MG63 (cell line): ENCODE measurements around the gene HTATIP2. TPM values are rescaled to one million over a fixed set of nuclear protein-coding genes. Genes with fewer than 3 reads are reported as not detected.

Experiments used
- DNase-seq: peaks from one replicate; pipeline ENCODE4 v3.0.0-alpha.2; 2020
- H3K27me3 ChIP-seq: fragments of 250-450 bp; sonication (Bioruptor Pico); 2 replicates; pipeline ENCODE4 v1.5.1; 2020; ENCODE audit warnings: mild to moderate bottlenecking, moderate library complexity
- H3K36me3 ChIP-seq: fragments of 250-450 bp; sonication (Bioruptor Pico); 2 replicates; pipeline ENCODE4 v1.5.1; 2020; ENCODE audit warnings: mild to moderate bottlenecking, moderate library complexity
- H3K4me3 ChIP-seq: fragments of 250-450 bp; sonication (Bioruptor Pico); 2 replicates; pipeline ENCODE4 v1.5.1; 2020; ENCODE audit warnings: mild to moderate bottlenecking, moderate library complexity
- H3K9me3 ChIP-seq: fragments of 250-450 bp; sonication (Bioruptor Pico); 2 replicates; pipeline ENCODE4 v1.5.1; 2020; ENCODE audit warnings: mild to moderate bottlenecking, moderate library complexity
- total RNA-seq: library from RNA; depleted of rRNA; stranded (reverse); fragments of >200 nt; shearing (Covaris generic); gene quantifications from 2 replicates; pipeline ENCODE4 v1.2.3, GENCODE V29; 2014; ENCODE audit warnings: low replicate concordance; rRNA removed

Gene HTATIP2
- total RNA-seq, 1 experiment from 2014 or later: 0.36 TPM

GRCh38 chr11:20406484-20406883, 43.0 kb downstream of the HTATIP2 start:
- Histone ChIP-seq H3K36me3 (peaks cover 46% of the 10 kb centered on the region), H3K4me3 (no peak overlapping the region), H3K27me3 (no peaks in the 10 kb centered on the region), H3K9me3 (no peaks in the 10 kb centered on the region)
- no peak for DNase-seq

- Histone ChIP-seq H3K4me3 (no peak overlapping the region), H3K36me3 (peaks cover 48% of the 10 kb centered on the region), H3K9me3 (no peaks in the 10 kb centered on the region), H3K27me3 (no peaks in the 10 kb centered on the region)
- DNase-seq: no peak
Observed at GRCh38 chr11:20407344-20407743, 43.8 kb downstream of the HTATIP2 start.

- Histone ChIP-seq H3K9me3 (no peaks in the 10 kb centered on the region), H3K27me3 (no peaks in the 10 kb centered on the region), H3K36me3 (peaks cover 25% of the 10 kb centered on the region), H3K4me3 (no peak overlapping the region)
- no peak for DNase-seq
Observed at GRCh38 chr11:20415432-20415831, 51.9 kb downstream of the HTATIP2 start.

GRCh38 chr11:20417771-20418170, 54.3 kb downstream of the HTATIP2 start:
- Histone ChIP-seq H3K36me3 (peaks cover 19% of the 10 kb centered on the region), H3K9me3 (no peaks in the 10 kb centered on the region), H3K27me3 (no peaks in the 10 kb centered on the region), H3K4me3 (no peak overlapping the region)
- DNase-seq: no peak

GRCh38 chr11:20421946-20422345, 58.4 kb downstream of the HTATIP2 start:
- Histone ChIP-seq H3K9me3 (no peaks in the 10 kb centered on the region), H3K4me3 (no peak overlapping the region), H3K36me3 (peaks cover 7% of the 10 kb centered on the region), H3K27me3 (no peaks in the 10 kb centered on the region)
- DNase-seq: no peak

- Histone ChIP-seq H3K27me3 (no peaks in the 10 kb centered on the region), H3K36me3 (peaks cover 8% of the 10 kb centered on the region), H3K4me3 (no peak overlapping the region), H3K9me3 (no peaks in the 10 kb centered on the region)
- no peak for DNase-seq
Observed at GRCh38 chr11:20429216-20429615, 65.7 kb downstream of the HTATIP2 start.

Other genes with a start within 250 kb of the HTATIP2 start
- not detected in 2 replicates for gene DBX1, start 203.2 kb upstream of the HTATIP2 start, total RNA-seq
- gene PRMT3, start 24.0 kb downstream of the HTATIP2 start, total RNA-seq: 19.0 and 30.7 TPM in 2 replicates
- not detected in 2 replicates for gene SLC6A5, start 235.9 kb downstream of the HTATIP2 start, total RNA-seq